GM21447 (cell line): ENCODE results near the gene SMIM13.

Source experiments
- ATAC-seq: cut with Tn5 transposase; IDR thresholded peaks from one replicate; pipeline ENCODE4 v1.9.1; 2021; ENCODE audit not compliant: unreplicated experiment

SMIM13 gene

GRCh38 chr6:11183761-11184362, 90.2 kb downstream of the SMIM13 start:
- no peak for ATAC-seq

GRCh38 chr6:11185204-11185842, 91.7 kb downstream of the SMIM13 start:
- no peak for ATAC-seq

DNA sequence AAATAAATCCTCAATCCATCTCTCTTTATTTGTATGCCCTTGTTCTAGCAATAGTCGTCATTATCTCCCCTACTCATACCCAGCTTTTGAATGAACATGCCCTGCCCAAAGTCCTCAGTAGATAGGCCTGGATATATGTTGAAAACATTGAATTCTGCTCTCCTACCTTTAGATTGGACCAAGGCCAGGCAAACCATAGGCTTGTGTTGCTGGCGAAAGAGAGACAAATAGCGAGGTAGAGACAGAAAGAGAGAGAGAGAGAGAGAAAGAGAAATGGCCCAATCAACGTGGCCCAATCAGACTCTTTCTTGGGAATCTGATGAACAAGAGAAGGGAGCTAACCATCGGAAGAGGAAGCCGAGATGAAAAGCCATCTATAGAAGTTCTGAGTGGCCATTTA, 93.7 kb downstream of the SMIM13 start:
- ATAC-seq: no peak
